Lower leg skin (tissue), 3 donors: ENCODE data around the gene DIP2C.

Source experiments
- POLR2A ChIP-seq, 2 donors: fragments of 450-650 bp; IDR thresholded peaks; one replicate each; pipeline ENCODE4 v1.6.1; 2016 to 2017; ENCODE audit warnings: antibody characterized with exemption in 2 of 2, mild to moderate bottlenecking in 1 of 2, moderate library complexity in 1 of 2
- TF ChIP-seq, protein P1 (sequence below), 3 donors: fragments of 450-650 bp; IDR thresholded peaks; one replicate each; pipeline ENCODE4 v1.5.1; 2016; ENCODE audit warnings: antibody characterized with exemption in 3 of 3, mild to moderate bottlenecking in 3 of 3, moderate library complexity in 2 of 3

DNA sequence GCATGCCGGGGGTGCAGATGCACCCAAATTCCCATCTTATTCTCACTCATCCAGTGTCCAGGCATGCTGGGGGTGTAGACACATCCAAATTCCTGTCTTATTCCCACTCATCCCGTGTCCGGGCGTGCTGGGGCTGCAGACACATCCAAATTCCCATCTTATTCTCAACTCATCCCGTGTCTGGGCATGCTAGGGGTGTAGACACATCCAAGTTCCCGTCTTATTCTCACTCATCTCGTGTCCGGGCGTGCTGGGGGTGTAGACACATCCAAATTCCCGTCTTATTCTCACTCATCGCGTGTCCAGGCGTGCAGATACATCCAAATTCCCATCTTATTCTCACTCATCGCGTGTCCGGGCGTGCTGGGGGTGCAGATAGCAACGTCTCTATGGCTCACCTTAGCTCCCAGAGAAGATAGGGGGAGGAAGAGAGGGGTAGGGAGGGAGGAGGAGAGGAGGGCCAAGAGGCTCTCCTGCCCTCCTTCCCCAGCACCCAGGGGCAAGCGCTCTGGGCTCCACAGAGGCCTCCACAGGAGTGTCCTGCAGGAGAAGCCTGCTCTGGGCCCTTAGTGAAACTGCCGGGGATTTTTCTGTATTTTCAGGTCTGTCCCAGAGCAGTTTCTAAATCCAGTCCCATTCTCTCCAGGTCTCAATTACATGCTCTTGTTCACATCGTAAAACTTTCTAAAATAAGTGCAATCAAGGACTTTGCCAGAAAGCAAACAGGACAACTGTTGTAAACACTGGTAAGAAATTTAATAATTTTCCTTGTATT, 210.8 kb downstream of the DIP2C start:
- TF ChIP-seq, protein P1, sequence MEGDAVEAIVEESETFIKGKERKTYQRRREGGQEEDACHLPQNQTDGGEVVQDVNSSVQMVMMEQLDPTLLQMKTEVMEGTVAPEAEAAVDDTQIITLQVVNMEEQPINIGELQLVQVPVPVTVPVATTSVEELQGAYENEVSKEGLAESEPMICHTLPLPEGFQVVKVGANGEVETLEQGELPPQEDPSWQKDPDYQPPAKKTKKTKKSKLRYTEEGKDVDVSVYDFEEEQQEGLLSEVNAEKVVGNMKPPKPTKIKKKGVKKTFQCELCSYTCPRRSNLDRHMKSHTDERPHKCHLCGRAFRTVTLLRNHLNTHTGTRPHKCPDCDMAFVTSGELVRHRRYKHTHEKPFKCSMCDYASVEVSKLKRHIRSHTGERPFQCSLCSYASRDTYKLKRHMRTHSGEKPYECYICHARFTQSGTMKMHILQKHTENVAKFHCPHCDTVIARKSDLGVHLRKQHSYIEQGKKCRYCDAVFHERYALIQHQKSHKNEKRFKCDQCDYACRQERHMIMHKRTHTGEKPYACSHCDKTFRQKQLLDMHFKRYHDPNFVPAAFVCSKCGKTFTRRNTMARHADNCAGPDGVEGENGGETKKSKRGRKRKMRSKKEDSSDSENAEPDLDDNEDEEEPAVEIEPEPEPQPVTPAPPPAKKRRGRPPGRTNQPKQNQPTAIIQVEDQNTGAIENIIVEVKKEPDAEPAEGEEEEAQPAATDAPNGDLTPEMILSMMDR (IDR thresholded peaks at IDR 0.05), result no peak
- no peak for TF ChIP-seq POLR2A (IDR thresholded peaks at IDR 0.05)
